Measurements from ENCODE around the gene ACSL3.

Gene ACSL3

DNA sequence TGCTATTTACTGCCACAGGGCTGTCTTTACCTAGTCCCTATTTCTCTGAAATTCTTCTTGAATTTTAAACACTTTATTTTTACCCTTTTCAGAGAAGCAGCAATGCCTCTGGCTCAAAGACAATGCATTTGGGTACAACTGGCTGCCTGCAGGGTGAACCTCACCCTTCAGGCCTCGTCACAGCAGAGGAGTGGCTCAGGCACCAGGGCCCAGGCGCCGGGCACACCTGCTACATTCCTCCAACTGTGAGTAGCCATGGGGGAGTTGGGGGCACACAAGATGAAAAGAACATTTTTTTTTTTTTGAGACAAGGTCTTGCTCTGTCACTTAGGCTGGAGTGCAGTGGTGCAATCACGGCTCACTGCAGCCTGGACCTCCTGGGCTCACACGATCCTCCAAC is 116.3 kb downstream of the ACSL3 start:
- in situ Hi-C loops (cut with HindIII; ENCODE audit: low sequenced_read_pairs) = no loop called here
- TF ChIP-seq, protein P1, sequence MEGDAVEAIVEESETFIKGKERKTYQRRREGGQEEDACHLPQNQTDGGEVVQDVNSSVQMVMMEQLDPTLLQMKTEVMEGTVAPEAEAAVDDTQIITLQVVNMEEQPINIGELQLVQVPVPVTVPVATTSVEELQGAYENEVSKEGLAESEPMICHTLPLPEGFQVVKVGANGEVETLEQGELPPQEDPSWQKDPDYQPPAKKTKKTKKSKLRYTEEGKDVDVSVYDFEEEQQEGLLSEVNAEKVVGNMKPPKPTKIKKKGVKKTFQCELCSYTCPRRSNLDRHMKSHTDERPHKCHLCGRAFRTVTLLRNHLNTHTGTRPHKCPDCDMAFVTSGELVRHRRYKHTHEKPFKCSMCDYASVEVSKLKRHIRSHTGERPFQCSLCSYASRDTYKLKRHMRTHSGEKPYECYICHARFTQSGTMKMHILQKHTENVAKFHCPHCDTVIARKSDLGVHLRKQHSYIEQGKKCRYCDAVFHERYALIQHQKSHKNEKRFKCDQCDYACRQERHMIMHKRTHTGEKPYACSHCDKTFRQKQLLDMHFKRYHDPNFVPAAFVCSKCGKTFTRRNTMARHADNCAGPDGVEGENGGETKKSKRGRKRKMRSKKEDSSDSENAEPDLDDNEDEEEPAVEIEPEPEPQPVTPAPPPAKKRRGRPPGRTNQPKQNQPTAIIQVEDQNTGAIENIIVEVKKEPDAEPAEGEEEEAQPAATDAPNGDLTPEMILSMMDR (IDR thresholded peaks at IDR 0.05; ENCODE audit: low read depth, low read length, missing control alignments) = no peak
- DNase-seq (ENCODE audit: low read depth) = no peak
- H3K4me3 ChIP-seq (ENCODE audit: low read depth, low read length) = no peak overlapping the region

DNA sequence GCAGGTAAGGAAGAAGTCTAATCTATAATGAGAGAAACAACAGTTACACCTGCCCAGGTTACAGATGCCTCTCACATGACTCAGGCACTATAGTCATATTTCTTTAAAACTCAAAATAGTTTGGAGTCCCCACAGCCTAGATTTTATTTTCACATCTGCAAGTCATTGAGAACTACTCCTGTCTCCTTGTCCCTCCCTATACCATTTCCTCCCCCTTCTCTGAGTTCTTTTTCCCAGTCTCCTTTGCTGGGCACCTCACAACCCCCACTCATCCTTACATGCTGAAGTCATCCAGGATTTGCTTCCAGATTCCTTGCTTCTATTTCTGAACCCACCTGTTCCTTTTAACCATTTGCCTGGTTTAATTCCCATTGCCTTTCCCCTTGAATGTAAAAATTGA is 118.0 kb downstream of the ACSL3 start:
- H3K4me3 ChIP-seq (ENCODE audit: low read depth, low read length) = no peak overlapping the region
- in situ Hi-C loops (cut with HindIII; ENCODE audit: low sequenced_read_pairs) = no loop called here
- TF ChIP-seq, protein P1 (IDR thresholded peaks at IDR 0.05; ENCODE audit: low read depth, low read length, missing control alignments) = no peak
- no peak for DNase-seq (ENCODE audit: low read depth)

DNA sequence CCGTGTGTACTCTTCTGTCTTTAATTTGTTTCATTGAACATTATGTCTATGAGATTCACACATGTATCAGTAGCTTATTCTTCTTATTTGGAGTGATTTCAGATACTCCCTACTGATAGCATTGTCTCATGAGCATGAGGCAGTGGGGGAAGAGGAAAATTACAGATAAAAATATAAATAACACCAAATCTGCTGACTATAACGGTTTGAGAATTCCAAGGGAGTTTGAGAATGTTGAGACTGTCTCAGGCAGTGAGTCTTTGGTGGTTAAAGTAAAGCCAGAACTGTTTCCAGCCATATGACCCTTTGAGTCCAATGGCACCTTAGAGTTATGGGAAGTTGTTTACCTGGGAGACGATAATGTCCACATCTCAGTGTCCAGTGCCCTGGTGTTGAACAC is 118.6 kb downstream of the ACSL3 start:
- TF ChIP-seq, protein P1 (IDR thresholded peaks at IDR 0.05; ENCODE audit: low read depth, low read length, missing control alignments) = no peak
- DNase-seq (ENCODE audit: low read depth) = no peak
- no peak overlapping the region for H3K4me3 ChIP-seq (ENCODE audit: low read depth, low read length)
- in situ Hi-C loops (cut with HindIII; ENCODE audit: low sequenced_read_pairs) = no loop called here

DNA sequence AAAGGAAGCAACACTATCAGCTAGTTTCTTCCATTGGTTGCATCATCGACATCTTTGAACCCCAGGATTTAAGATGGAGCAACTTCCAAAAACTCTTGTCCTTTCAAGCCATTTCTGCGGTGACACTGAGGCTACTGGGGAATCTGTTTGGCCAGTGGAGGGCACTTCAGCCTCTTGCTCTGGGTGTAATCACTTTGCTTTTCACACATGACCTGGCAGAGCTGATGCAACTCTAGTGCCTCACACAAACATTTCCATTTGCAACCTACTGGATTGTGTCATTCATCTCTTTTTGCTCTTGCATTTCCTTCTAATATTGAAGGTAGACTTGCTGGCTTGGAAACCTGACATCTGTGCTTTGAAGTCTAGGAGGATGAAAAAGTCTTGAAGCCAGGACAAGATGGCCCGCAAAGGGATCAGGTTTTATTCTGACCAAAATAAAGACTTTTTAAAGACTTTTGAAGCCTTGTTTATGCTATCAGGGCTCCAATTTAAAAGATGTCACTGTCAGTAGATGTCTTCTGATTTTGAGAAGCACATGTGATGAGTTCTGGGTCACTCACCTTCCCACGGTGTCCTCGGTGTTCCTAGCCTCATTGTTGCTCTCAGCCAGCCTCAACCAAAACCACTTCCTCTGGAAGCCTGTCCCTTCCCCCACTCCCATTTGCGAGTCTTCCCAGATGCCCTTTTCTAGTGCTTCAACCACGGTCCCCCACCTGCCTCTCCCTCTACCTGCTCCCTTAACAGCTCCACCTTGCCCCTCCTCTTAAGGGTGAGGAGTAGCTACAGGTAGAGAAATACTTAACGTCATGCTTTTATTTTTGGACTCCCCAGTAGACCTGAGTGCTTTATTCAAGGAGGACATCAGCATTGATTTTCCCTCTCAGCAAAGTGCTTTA is 121.4 kb downstream of the ACSL3 start:
- in situ Hi-C loops (cut with HindIII; ENCODE audit: low sequenced_read_pairs) = no loop called here
- DNase-seq (ENCODE audit: low read depth) = peak; percentile 39
- TF ChIP-seq, protein P1 (IDR thresholded peaks at IDR 0.05; ENCODE audit: low read depth, low read length, missing control alignments) = peak; percentile 64
- no peak overlapping the region for H3K4me3 ChIP-seq (ENCODE audit: low read depth, low read length)

DNA sequence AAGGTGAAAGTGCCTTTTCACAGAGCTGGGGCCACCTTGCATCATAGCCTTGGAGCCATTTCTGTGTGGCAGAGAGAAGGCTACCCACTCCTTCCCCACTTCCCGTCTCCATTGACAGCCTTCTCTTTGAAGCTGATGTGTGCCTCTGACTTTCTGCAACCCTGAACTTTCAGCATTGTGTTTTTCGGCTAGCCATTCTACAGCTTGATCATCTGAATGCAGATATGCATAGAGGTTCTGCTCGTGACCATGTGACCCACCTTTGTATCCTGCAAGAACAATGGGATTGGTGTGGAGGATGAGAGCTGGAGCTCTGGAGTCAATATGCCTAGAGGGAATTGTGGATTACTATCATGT is 122.1 kb downstream of the ACSL3 start:
- in situ Hi-C loops (cut with HindIII; ENCODE audit: low sequenced_read_pairs) = no loop called here
- no peak overlapping the region for H3K4me3 ChIP-seq (ENCODE audit: low read depth, low read length)
- DNase-seq (ENCODE audit: low read depth) = no peak
- TF ChIP-seq, protein P1 (IDR thresholded peaks at IDR 0.05; ENCODE audit: low read depth, low read length, missing control alignments) = no peak

DNA sequence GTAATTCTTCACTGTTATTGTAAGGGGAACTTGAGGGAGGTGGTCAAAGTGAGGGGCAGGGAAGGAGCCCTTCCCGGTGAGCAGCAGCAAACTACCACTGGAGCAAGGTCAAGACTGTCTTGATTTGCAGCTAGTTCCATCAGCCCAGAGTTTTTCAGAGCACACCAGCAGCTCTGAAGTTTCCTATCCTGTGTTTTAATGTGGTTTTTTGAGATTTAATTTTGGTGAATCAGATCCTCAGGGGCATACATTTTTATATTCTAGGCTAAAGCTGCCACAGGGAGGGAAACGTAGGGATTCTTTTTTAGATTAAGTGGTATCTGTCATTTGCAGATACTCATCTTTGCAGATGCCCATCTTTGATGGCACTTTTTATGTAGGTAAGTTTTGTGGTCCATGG is 124.1 kb downstream of the ACSL3 start:
- no peak for DNase-seq (ENCODE audit: low read depth)
- TF ChIP-seq, protein P1 (IDR thresholded peaks at IDR 0.05; ENCODE audit: low read depth, low read length, missing control alignments) = no peak
- in situ Hi-C loops (cut with HindIII; ENCODE audit: low sequenced_read_pairs) = no loop called here
- no peak overlapping the region for H3K4me3 ChIP-seq (ENCODE audit: low read depth, low read length)
